LNCAP (cell line): ENCODE results near the gene RERE.

ENCODE experiments used
- CTCF ChIP-seq: fragments of 450-650 bp; IDR thresholded peaks from 2 replicates; pipeline ENCODE4 v1.5.1; 2017; ENCODE audit warnings: mild to moderate bottlenecking

Gene RERE

DNA sequence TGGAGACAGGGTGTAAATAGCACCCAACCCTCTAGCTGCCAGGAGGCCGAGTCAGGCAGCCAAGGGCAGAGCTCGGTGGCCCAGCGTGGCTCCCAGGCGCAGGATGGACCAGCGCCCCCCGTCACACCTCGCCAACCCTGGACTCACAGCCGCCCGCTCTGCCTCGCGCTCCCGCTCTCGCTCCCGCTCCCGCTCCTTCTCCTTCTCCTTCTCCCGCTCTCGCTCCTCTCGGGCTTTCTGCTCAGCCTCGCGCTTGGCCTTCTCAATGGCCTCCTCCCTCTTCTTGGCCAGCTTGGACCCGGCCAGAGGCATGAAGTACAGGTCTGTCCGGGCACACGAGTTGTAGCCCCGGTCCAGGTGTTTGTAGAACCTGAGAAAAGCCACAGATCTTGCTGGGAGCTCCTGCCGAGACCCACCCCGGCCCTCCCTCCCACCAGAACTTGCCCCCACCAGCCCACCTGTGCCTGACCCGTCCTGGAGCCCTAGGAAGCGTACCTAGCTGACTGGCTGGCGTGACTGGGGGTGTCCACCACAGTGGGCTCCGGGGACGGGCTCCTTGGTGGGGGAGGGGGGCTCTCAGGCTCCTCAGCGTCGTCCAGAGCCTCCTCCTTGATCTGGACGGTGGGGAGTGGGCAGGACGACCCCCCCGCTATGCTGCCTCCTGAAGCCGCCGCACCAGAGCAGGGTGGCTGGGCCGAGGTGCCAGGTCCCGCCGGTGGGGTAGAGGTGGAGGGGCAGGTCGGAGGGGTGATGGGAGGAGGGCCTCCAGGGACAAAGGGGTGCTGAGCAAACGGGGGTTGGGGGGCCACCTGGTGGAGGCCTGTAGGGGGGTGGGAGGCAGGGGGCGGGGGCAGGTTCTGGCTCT, 457.6 kb downstream of the RERE start:
- no peak for TF ChIP-seq CTCF

DNA sequence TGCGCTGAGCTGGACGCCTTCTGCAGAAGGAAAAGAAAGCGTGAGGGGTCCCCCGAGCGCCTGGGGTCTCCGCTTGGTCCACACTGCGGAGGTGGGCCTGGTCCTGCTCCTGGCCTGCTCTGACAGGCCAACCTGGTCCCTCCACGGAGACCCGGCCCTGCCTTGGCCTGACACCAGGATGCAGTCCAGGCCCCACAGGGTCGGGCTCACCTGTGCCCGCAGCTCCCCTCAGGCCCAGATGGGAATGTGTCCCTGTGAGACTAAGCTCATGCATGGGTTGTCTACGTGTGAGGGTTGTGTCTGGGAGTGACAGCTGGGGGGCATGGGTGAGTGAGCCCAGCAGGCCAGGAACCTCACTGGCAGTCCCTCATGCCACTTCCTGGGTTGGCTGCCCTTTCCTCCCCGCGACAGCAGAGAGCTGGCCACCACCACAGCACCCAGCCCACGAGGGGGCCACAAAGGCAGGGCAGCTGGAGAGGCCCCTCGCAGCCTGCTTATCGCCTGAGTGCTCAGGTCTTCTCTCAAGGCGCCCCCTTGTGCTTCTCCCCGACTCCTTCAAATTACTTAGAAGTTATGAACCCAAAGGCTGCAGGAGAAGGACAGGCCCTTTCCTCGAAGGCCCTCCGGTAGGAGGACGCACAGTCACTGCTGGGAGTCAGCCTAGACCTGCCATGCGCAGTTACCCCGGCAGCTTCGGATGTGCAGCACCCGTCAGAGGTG, 458.4 kb downstream of the RERE start:
- no peak for TF ChIP-seq CTCF

- no peak for TF ChIP-seq CTCF
Measured at GRCh38 chr1:8358241-8358896, 459.1 kb downstream of the RERE start.

GRCh38 chr1:8357329-8358101, 459.9 kb downstream of the RERE start:
- TF ChIP-seq CTCF: no peak

GRCh38 chr1:8356256-8357209, 460.9 kb downstream of the RERE start:
- TF ChIP-seq CTCF: no peak

DNA sequence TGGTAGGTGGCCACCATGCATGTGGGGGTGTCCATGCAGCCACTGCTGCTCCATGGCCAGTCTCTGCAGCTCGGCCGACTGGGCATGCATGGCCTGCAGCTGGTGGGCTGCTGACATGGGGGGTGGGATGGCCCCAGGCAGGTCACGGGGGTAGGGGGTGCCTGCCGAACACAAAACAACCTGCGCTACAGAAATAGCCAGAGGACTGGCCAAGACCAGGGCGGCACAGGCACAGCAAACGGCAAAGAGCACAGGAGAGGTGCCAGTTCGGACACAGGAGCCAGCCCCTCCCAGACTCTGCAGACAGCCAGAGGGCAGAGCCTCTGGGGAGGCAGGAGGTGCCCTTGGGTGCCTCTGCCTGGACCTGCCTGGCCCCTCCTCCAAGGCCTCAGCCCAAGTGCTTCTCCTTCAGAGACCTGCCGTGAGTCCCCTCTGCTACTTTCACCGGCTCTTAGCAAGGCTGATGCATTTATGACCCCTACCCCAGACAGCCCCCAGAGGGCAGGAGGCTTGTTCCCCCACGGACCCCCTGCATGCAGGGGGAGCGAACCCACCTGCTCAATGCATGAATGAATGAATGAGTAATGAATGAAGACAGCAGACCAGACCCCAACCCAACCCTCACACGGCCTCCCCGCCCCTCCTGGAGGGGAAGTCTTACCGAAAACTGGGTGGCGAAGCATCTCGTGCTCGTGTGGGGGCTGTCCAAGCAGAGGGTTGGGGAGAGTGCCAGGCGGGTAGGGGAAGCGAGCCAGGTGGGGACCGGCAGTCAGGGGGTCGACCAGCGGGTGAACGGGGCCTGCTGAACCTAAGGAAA, 461.8 kb downstream of the RERE start:
- no peak for TF ChIP-seq CTCF
